ENCODE measurements around the gene PALMD. TPM values are rescaled to one million over a fixed set of nuclear protein-coding genes. Genes with fewer than 3 reads are reported as not detected.

The PALMD gene
- total RNA-seq, 1 donor from 2014 or later = 1.4 TPM

DNA sequence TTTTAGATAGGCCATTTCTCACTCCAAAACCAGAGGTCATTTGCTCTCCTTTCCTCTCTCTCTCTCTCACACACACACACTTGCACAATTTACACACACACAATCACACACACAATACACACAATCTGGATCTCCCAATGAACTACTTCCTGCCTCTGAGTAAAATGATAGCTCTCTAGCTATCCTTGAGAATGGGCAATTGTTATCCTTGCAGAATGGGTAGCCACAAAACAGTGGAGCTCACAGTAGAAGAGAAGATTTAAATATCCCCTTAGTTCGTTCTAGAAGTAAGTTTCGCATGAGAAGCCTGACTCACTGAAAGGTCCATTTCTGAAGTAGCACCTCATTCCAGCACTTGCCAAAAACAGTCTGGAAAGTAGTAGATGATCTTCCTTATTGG is 17.6 kb downstream of the PALMD start:
- TF ChIP-seq, protein P1, sequence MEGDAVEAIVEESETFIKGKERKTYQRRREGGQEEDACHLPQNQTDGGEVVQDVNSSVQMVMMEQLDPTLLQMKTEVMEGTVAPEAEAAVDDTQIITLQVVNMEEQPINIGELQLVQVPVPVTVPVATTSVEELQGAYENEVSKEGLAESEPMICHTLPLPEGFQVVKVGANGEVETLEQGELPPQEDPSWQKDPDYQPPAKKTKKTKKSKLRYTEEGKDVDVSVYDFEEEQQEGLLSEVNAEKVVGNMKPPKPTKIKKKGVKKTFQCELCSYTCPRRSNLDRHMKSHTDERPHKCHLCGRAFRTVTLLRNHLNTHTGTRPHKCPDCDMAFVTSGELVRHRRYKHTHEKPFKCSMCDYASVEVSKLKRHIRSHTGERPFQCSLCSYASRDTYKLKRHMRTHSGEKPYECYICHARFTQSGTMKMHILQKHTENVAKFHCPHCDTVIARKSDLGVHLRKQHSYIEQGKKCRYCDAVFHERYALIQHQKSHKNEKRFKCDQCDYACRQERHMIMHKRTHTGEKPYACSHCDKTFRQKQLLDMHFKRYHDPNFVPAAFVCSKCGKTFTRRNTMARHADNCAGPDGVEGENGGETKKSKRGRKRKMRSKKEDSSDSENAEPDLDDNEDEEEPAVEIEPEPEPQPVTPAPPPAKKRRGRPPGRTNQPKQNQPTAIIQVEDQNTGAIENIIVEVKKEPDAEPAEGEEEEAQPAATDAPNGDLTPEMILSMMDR (conservative IDR thresholded peaks at IDR 0.05; ENCODE audit: low read depth, low read length) = no peak
- H3K4me3 ChIP-seq (ENCODE audit: low read depth, low read length) = no peak overlapping the region
- DNase-seq (ENCODE audit: low read depth) = no peak

- TF ChIP-seq, protein P1 (conservative IDR thresholded peaks at IDR 0.05; ENCODE audit: low read depth, low read length) = no peak
- DNase-seq (ENCODE audit: low read depth) = no peak
- no peak overlapping the region for H3K4me3 ChIP-seq (ENCODE audit: low read depth, low read length)
These were observed 19.3 kb downstream of the PALMD start for GRCh38 chr1:99665212-99665611.

DNA sequence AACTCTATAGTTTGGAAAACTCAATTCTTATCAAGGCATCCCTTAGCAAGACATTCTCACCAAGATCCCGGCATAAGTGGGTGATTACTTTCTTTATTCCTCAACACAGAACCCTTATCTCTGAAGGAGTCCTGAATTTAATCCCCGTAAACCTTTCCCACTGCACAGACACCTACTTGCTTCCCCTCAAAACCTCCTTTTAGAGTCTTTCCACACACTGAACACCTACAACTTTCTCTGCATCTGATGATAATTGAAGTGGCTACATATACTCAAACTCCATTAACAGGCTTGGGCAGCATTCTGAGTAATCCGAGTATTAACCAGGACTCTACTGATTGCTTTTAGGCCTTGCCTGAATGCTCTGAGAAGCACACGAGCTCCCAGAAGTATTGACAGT is 23.5 kb downstream of the PALMD start:
- TF ChIP-seq, protein P1 (conservative IDR thresholded peaks at IDR 0.05; ENCODE audit: low read depth, low read length) = no peak
- DNase-seq (ENCODE audit: low read depth) = no peak
- H3K4me3 ChIP-seq (ENCODE audit: low read depth, low read length) = no peak overlapping the region

DNA sequence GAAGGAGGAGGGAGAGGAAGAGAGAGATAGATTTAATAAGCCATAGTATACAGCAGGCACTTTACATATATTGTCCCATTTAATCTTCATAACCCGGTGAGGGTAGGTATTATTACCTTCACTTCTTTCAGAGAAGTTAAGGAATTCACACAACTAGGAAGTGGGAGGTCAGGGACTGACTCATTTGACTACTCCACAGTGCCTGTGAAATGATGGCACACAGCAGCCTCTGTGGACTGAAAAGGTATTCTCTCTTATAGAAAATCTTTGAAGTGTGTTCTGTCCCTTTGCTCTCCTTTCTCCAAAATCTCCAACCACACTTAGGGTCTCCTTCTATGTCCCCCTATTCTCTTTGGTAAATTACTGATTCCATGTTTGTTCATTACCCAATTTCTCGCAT is 23.9 kb downstream of the PALMD start:
- DNase-seq (ENCODE audit: low read depth) = no peak
- TF ChIP-seq, protein P1 (conservative IDR thresholded peaks at IDR 0.05; ENCODE audit: low read depth, low read length) = peak; percentile 15
- no peak overlapping the region for H3K4me3 ChIP-seq (ENCODE audit: low read depth, low read length)

- no peak overlapping the region for H3K4me3 ChIP-seq (ENCODE audit: low read depth, low read length)
- DNase-seq (ENCODE audit: low read depth) = no peak
- TF ChIP-seq, protein P1 (conservative IDR thresholded peaks at IDR 0.05; ENCODE audit: low read depth, low read length) = no peak
These were observed 24.7 kb downstream of the PALMD start for GRCh38 chr1:99670583-99670982.

DNA sequence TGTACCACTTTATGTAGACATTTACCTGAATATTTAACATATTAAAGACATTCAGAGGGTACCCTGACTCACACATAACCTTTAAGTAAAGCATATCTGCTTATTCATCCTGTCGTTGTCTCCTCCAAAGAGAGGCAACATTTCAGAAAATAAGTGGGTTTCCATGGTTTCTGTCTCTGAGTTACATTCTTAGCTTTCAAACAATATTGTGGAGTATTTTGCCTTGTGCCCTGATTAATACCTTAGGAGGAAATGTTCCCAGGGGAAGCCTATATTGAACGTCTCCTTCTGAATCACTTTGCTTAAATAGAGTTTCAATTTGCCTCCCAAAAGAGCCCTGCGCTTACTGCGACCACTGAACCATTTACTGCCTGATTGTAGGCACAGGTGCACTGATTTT is 26.1 kb downstream of the PALMD start:
- TF ChIP-seq, protein P1 (conservative IDR thresholded peaks at IDR 0.05; ENCODE audit: low read depth, low read length) = no peak

DNA sequence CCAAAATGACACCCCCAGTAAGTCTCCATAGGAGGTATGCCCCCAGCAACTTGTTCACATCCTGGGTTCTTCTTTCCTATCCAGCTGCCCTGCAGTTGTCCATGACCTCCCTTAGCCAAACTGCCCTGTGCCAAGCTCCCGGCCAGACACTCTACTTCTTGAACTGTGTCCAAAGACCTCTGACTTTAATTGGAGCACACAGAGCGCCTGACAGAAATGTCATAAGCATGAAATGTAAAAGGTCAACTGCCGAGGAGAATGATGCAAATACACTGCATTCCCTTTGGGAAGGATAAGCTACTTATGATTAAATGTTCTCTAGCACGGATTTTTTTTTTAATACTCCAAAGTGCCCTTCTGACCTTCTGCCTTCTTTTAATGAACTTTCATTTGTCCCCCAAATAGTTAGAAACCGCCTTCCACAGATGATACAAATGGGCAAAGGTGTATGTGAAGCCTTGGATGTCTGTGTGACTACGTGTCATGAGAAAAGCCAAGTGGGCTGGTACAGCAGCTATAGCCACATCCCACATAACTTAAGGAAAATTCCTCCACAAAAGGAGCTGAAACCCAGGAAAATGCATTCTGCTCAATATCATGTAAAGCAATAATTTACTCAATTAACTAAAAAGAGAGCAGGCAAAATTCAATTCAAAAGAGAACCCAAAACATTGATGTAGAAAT is 26.8 kb downstream of the PALMD start:
- DNase-seq (ENCODE audit: low read depth) = no peak
- H3K4me3 ChIP-seq (ENCODE audit: low read depth, low read length) = no peak overlapping the region
- TF ChIP-seq, protein P1 (conservative IDR thresholded peaks at IDR 0.05; ENCODE audit: low read depth, low read length) = no peak

More for the DNA sequence above, 26.1 kb downstream of the PALMD start:
- no peak overlapping the region for H3K4me3 ChIP-seq (ENCODE audit: low read depth, low read length)
- no peak for DNase-seq (ENCODE audit: low read depth)

All from epithelial cell of proximal tubule (primary cell).